Upper lobe of left lung (tissue), 6 donors: ENCODE measurements around the gene SNAPIN. TPM values are rescaled to one million over a fixed set of nuclear protein-coding genes. Genes with fewer than 3 reads are reported as not detected.

Experiments
- ATAC-seq, 2 donors: fragments of 200-7000 bp; cut with Tn5 transposase; one replicate each; pipeline ENCODE4 v1.9.1; 2022; ENCODE audit warnings: mild to moderate bottlenecking in 2 of 2, moderate library complexity in 2 of 2; ENCODE audit not compliant: low FRiP score in 2 of 2
- DNase-seq, 2 donors: peaks; one replicate each; pipeline ENCODE4 v3.0.0-alpha.2; 2019 to 2020
- H3K27ac ChIP-seq, 4 donors: fragments of 200-600 bp; sonication (generic); one replicate each; pipeline ENCODE4 v1.5.1; 2016 to 2019
- H3K27me3 ChIP-seq, 4 donors: fragments of 200-600 bp; sonication (generic); one replicate each; pipeline ENCODE4 v1.5.1; 2017 to 2019
- H3K36me3 ChIP-seq, 4 donors: fragments of 200-600 bp; sonication (generic); one replicate each; pipeline ENCODE4 v1.5.1; 2016 to 2019
- H3K4me1 ChIP-seq, 4 donors: fragments of 200-600 bp; sonication (generic); one replicate each; pipeline ENCODE4 v1.5.1; 2018 to 2019
- H3K4me3 ChIP-seq, 4 donors: fragments of 200-600 bp; sonication (generic); one replicate each; pipeline ENCODE4 v1.5.1; 2017 to 2019; ENCODE audit warnings: mild to moderate bottlenecking in 2 of 4, moderate library complexity in 1 of 4
- H3K9me3 ChIP-seq, 4 donors: fragments of 200-600 bp; sonication (generic); one replicate each; pipeline ENCODE4 v1.5.1; 2018 to 2019
- EP300 ChIP-seq, 4 donors: sonication (generic); formaldehyde crosslinking; IDR thresholded peaks; one replicate each; pipeline ENCODE4 v1.5.1; 2017; ENCODE audit warnings: antibody characterized with exemption in 4 of 4, control low read depth in 2 of 4
- POLR2A ChIP-seq, 4 donors: fragments of 450-650 bp; IDR thresholded peaks; one replicate each; pipeline ENCODE4 v1.5.1; 2016 to 2017; ENCODE audit warnings: antibody characterized with exemption in 4 of 4, mild to moderate bottlenecking in 2 of 4
- POLR2AphosphoS5 ChIP-seq, 2 donors: sonication (generic); formaldehyde crosslinking; IDR thresholded peaks; one replicate each; pipeline ENCODE4 v1.5.1; 2017; ENCODE audit warnings: antibody characterized with exemption in 2 of 2
- WGBS, 2 donors: methylation state at CpG; one replicate each; pipeline ENCODE4 v1.1.5; 2017 to 2018; 5-methylcytosine and 5-hydroxymethylcytosine counted together
- total RNA-seq, 6 donors: library from RNA; depleted of rRNA in 4 of 6; stranded (reverse); fragments of >200 nt in 4 of 6; gene quantifications; one replicate each; pipeline versions ENCODE4 v1.1.0 to v1.2.1, GENCODE V29; 2016 to 2021
- TF ChIP-seq, protein P1 (sequence below), 6 experiments: fragments of 450-650 bp in 4 of 6; fragments of 200-600 bp in 2 of 6; sonication (generic) in 2 of 6; IDR thresholded peaks; one replicate each; pipeline ENCODE4 v1.5.1; 2016 to 2019; ENCODE audit warnings: antibody characterized with exemption in 6 of 6
- donor health status: DM: no; HTN: no; CAD: no; lungs with moderate emphysema.
- donor health status: DM: no; HTN: yes; CAD: no; lungs with severe emphysema.

Gene SNAPIN
- total RNA-seq, 6 donors from 2014 or later, result 13.5 to 44.4 (median 35.2) TPM

DNA sequence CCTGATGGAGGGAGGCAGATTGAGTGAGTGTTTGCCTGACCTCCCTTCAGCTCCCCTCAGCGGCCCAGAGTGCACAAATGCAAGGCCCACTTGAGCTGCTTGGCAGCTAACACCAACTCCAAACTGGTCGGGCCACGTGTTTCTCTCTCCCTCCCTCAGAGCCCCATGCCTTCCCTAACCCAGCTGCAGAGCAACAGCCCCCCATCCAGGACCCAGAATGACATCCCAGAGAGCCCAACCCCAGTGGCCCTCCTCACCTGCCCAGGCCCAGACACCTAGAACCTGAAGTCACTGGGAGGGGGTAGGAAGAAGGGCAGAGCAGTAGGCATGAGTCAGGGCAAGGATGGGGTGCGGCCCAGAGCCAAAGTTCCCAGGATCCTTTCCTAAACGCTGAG is 41.6 kb upstream of the SNAPIN start:
- no peak overlapping the region for H3K4me3 ChIP-seq
- H3K27ac ChIP-seq, result peak overlapping the region; percentile 58 to 86 (median 76)
- 63 to 72% methylated on average over 4 to 5 of the region's 5 CpGs for WGBS, 2 donors
- DNase-seq (peak in 1 of 2 donors; percentile 75), ATAC-seq (peak in 1 of 2 donors; percentile 54)
- TF ChIP-seq, protein P1, sequence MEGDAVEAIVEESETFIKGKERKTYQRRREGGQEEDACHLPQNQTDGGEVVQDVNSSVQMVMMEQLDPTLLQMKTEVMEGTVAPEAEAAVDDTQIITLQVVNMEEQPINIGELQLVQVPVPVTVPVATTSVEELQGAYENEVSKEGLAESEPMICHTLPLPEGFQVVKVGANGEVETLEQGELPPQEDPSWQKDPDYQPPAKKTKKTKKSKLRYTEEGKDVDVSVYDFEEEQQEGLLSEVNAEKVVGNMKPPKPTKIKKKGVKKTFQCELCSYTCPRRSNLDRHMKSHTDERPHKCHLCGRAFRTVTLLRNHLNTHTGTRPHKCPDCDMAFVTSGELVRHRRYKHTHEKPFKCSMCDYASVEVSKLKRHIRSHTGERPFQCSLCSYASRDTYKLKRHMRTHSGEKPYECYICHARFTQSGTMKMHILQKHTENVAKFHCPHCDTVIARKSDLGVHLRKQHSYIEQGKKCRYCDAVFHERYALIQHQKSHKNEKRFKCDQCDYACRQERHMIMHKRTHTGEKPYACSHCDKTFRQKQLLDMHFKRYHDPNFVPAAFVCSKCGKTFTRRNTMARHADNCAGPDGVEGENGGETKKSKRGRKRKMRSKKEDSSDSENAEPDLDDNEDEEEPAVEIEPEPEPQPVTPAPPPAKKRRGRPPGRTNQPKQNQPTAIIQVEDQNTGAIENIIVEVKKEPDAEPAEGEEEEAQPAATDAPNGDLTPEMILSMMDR (IDR thresholded peaks at IDR 0.05), result no peak
- TF ChIP-seq EP300 (IDR thresholded peaks at IDR 0.05) (no peak), POLR2A (IDR thresholded peaks at IDR 0.05) (no peak), POLR2AphosphoS5 (IDR thresholded peaks at IDR 0.05) (no peak)
- peaks cover 20 to 47% (median 36%) of the 10 kb centered on the region in 4 donors for H3K4me1 ChIP-seq
- peaks cover 0 to 8% (median 6%) of the 10 kb centered on the region in 4 donors for H3K36me3 ChIP-seq
- no peaks in the 10 kb centered on the region for H3K27me3 ChIP-seq
- H3K9me3 ChIP-seq, result no peaks in the 10 kb centered on the region

- TF ChIP-seq, protein P1 (IDR thresholded peaks at IDR 0.05), result peak in 5 of 6 experiments; percentile 50 to 95 (median 78)
- no peak for TF ChIP-seq POLR2A (IDR thresholded peaks at IDR 0.05)
- no peak for TF ChIP-seq EP300 (IDR thresholded peaks at IDR 0.05)
- TF ChIP-seq POLR2AphosphoS5 (IDR thresholded peaks at IDR 0.05), result peak; percentile 50 to 61
- peaks cover 0 to 11% (median 6%) of the 10 kb centered on the region in 4 donors for H3K36me3 ChIP-seq
- ATAC-seq, result peak in 1 of 2 donors; percentile 90
- no peaks in the 10 kb centered on the region for H3K27me3 ChIP-seq
- H3K4me3 ChIP-seq, result no peak overlapping the region
- peak overlapping the region in 3 of 4 donors; percentile 73 to 86 (median 80) for H3K27ac ChIP-seq
- no peaks in the 10 kb centered on the region for H3K9me3 ChIP-seq
- peak in 1 of 2 donors; percentile 86 for DNase-seq
- WGBS, 2 donors, result 21 to 35% methylated on average over 2 to 4 of the region's 6 CpGs
- H3K4me1 ChIP-seq, result peaks cover 20 to 47% (median 37%) of the 10 kb centered on the region in 4 donors
Observed at GRCh38 chr1:153617663-153618062, 40.8 kb upstream of the SNAPIN start.

DNA sequence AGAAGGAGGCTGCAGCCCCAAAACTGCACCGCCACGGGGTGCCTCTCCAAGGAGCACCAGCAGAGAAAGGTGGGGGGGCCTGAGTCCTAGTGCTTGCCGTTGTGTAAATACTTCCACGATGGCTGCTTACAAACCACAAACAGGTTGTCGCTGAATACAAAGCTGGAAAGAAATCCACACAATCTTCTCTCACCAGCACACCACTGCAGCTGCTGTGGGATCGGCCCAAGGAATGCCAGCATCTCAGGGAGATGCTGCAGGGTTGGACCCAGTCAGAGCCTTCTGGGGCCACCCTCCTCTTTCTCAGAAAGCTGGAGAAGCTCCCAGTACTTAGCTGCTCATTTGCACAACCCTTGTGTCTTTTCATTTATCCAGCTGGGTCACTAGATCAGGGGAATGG is 39.3 kb upstream of the SNAPIN start:
- 74 to 96% methylated on average over 6 of the region's 6 CpGs for WGBS, 2 donors
- no peak for ATAC-seq
- TF ChIP-seq EP300 (IDR thresholded peaks at IDR 0.05) (no peak), POLR2AphosphoS5 (IDR thresholded peaks at IDR 0.05) (no peak), POLR2A (IDR thresholded peaks at IDR 0.05) (no peak)
- TF ChIP-seq, protein P1 (IDR thresholded peaks at IDR 0.05), result no peak
- no peaks in the 10 kb centered on the region for H3K9me3 ChIP-seq
- no peaks in the 10 kb centered on the region for H3K27me3 ChIP-seq
- H3K4me1 ChIP-seq, result peaks cover 25 to 39% (median 36%) of the 10 kb centered on the region in 4 donors
- no peak overlapping the region for H3K27ac ChIP-seq
- DNase-seq, result no peak
- peaks cover 0 to 16% (median 6%) of the 10 kb centered on the region in 4 donors for H3K36me3 ChIP-seq
- H3K4me3 ChIP-seq, result no peak overlapping the region

DNA sequence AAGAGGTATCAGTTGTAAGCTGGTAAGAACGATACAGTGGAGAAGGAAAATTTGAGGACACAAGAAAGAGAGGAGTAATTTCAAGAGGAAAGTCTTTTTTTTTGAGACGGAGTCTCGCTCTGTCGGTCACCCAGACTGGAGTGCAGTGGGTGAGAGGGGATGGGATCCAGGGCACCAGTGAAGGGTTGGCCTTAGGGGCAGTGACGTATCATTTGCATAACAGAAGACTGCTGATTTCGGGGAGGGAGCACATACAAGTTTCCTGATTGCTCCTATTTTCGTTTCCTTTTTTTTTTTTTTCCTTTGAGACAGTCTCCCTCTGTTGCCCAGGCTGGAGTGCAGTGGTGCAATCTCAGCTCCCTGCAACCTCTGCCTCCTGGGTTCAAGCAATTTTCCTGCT is 35.4 kb upstream of the SNAPIN start:
- Histone ChIP-seq H3K9me3 (no peaks in the 10 kb centered on the region), H3K4me1 (peaks cover 28 to 44% (median 41%) of the 10 kb centered on the region in 4 donors), H3K4me3 (no peak overlapping the region), H3K27ac (peak overlapping the region in 1 of 4 donors; percentile 95), H3K27me3 (no peaks in the 10 kb centered on the region), H3K36me3 (peaks cover 0 to 16% (median 7%) of the 10 kb centered on the region in 4 donors)
- no peak for DNase-seq
- peak in 1 of 2 donors; percentile 37 for ATAC-seq
- TF ChIP-seq POLR2A (IDR thresholded peaks at IDR 0.05) (peak in 1 of 4 donors; percentile 27), POLR2AphosphoS5 (IDR thresholded peaks at IDR 0.05) (no peak), EP300 (IDR thresholded peaks at IDR 0.05) (no peak)
- WGBS, 2 donors, result 71 to 77% methylated on average over 7 of the region's 7 CpGs

DNA sequence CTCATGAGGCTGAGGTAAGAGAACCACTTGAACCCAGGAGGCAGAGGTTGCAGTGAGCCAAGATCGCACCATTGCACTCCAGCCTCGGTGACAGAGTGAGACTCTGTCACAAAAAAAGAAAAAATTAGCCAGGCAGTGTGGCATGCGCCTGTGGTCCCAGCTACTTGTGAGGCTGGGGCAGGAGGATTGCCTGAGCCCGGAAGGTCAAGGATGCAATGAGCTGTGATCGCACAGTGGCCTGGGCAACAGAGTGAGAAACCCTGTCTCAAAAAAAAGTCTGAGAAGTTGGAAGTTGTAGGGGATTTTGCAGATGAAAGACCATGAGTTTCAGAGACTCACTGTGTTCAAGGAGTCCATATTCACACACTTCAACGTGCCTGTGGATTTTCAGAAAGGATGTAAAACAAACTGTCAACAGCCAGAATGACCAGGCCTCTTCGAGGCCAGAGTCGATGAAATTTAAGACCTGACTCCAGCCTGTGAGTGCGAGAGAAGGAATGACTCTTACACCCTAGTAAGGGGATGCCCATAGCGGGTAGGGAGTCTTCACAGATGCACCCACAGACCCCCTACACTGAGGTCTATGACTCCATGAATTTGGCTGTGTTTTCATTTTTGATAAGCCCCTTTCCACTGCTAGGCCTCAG is 33.4 kb upstream of the SNAPIN start:
- H3K27ac ChIP-seq, result peak overlapping the region in 3 of 4 donors; percentile 8 to 95 (median 95)
- DNase-seq, result no peak

More for the DNA sequence above, 33.4 kb upstream of the SNAPIN start:
- TF ChIP-seq POLR2AphosphoS5 (IDR thresholded peaks at IDR 0.05), result no peak
- TF ChIP-seq, protein P1 (IDR thresholded peaks at IDR 0.05), result no peak
- no peak for TF ChIP-seq POLR2A (IDR thresholded peaks at IDR 0.05)
- TF ChIP-seq EP300 (IDR thresholded peaks at IDR 0.05), result no peak
- WGBS, 2 donors, result 84 to 88% methylated on average over 10 of the region's 10 CpGs
- H3K36me3 ChIP-seq, result peaks cover 0 to 9% (median 2%) of the 10 kb centered on the region in 4 donors
- H3K9me3 ChIP-seq, result no peaks in the 10 kb centered on the region
- peak overlapping the region in 1 of 4 donors; percentile 52 for H3K4me3 ChIP-seq
- peaks cover 33 to 63% (median 45%) of the 10 kb centered on the region in 4 donors for H3K4me1 ChIP-seq
- no peaks in the 10 kb centered on the region for H3K27me3 ChIP-seq
- no peak for ATAC-seq
